ENCODE data around the gene CYB5RL.

- TF ChIP-seq, protein P1, sequence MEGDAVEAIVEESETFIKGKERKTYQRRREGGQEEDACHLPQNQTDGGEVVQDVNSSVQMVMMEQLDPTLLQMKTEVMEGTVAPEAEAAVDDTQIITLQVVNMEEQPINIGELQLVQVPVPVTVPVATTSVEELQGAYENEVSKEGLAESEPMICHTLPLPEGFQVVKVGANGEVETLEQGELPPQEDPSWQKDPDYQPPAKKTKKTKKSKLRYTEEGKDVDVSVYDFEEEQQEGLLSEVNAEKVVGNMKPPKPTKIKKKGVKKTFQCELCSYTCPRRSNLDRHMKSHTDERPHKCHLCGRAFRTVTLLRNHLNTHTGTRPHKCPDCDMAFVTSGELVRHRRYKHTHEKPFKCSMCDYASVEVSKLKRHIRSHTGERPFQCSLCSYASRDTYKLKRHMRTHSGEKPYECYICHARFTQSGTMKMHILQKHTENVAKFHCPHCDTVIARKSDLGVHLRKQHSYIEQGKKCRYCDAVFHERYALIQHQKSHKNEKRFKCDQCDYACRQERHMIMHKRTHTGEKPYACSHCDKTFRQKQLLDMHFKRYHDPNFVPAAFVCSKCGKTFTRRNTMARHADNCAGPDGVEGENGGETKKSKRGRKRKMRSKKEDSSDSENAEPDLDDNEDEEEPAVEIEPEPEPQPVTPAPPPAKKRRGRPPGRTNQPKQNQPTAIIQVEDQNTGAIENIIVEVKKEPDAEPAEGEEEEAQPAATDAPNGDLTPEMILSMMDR (IDR thresholded peaks at IDR 0.05): no peak
- no peak for TF ChIP-seq POLR2A (IDR thresholded peaks at IDR 0.05)
These were observed 37.8 kb upstream of the CYB5RL start for GRCh38 chr1:54237586-54237985.

All from esophagus squamous epithelium (tissue), 4 donors.